SK-N-SH (cell line): ENCODE measurements around the gene AP3S2. TPM values are rescaled to one million over a fixed set of nuclear protein-coding genes. Genes with fewer than 3 reads are reported as not detected.

Source experiments
- CTCF ChIA-PET: fragments of 300-600, 350-600 bp; formaldehyde crosslinking; extraction: SDS; loops from one replicate; lab custom pipeline; 2021; lab: Yijun Ruan, JAX
- POLR2A ChIA-PET: fragments of 350-600 bp; sonication (Branson Sonifier 250); formaldehyde crosslinking; extraction: SDS; loops from one replicate; lab custom pipeline; 2020; ENCODE audit warnings: antibody characterized with exemption, inconsistent platforms; lab: Yijun Ruan, JAX
- DNase-seq: peaks from one replicate; pipeline ENCODE4 v3.0.0; 2012
- H2AFZ ChIP-seq: fragments of 200-600 bp; sonication (generic); 2 replicates; pipeline ENCODE4 v1.8.1; 2016; ENCODE audit warnings: antibody characterized with exemption, mild to moderate bottlenecking, low read depth
- H3F3A ChIP-seq: fragments of 200-600 bp; sonication (generic); replicated peaks from 2 replicates; pipeline ENCODE3; 2016; ENCODE audit warnings: antibody characterized with exemption, mild to moderate bottlenecking; ENCODE audit not compliant: insufficient read depth
- H3K27ac ChIP-seq, 2 experiments: fragments of 200-500 bp in 1 of 2; fragments of 200-600 bp in 1 of 2; sonication (Bioruptor generic) in 1 of 2; sonication (generic), shearing (Covaris generic) in 1 of 2; 2 replicates each; pipeline versions ENCODE4 v1.5.1 to v1.6.1; 2014 to 2016; ENCODE audit warnings: low read depth in 2 of 2, inconsistent platforms in 1 of 2, low read length in 1 of 2, mild to moderate bottlenecking in 1 of 2, mixed read lengths in 1 of 2
- H3K27me3 ChIP-seq: fragments of 200-600 bp; sonication (generic), shearing (Covaris generic); 2 replicates; pipeline ENCODE4 v1.6.1; 2016; ENCODE audit warnings: mixed run types; ENCODE audit not compliant: insufficient read depth
- H3K36me3 ChIP-seq, 2 experiments: fragments of 200-500 bp in 1 of 2; fragments of 200-600 bp in 1 of 2; sonication (Bioruptor generic) in 1 of 2; sonication (generic) in 1 of 2; replicated peaks in 1 of 2; 2 replicates each; pipeline versions ENCODE3 to v1.5.1; 2014 to 2016; ENCODE audit warnings: low read length in 1 of 2, mild to moderate bottlenecking in 1 of 2; ENCODE audit not compliant: insufficient read depth in 2 of 2, control insufficient read depth in 1 of 2
- H3K4me1 ChIP-seq, 2 experiments: fragments of 200-500 bp in 1 of 2; fragments of 200-600 bp in 1 of 2; sonication (Bioruptor generic) in 1 of 2; sonication (generic), shearing (Covaris generic) in 1 of 2; 2 replicates each; pipeline versions ENCODE4 v1.5.1 to v1.6.1; 2014 to 2016; ENCODE audit warnings: low read depth in 1 of 2, low read length in 1 of 2, mixed run types in 1 of 2; ENCODE audit not compliant: insufficient read depth in 2 of 2, control insufficient read depth in 1 of 2
- H3K4me2 ChIP-seq: fragments of 200-600 bp; sonication (generic), shearing (Covaris generic); 2 replicates; pipeline ENCODE4 v1.6.1; 2017; ENCODE audit warnings: mixed run types
- H3K4me3 ChIP-seq, 2 experiments: fragments of 200-500 bp in 1 of 2; fragments of 200-600 bp in 1 of 2; sonication (Bioruptor generic) in 1 of 2; sonication (generic), shearing (Covaris generic) in 1 of 2; 2 replicates each; pipeline versions ENCODE4 v1.5.1 to v1.8.1; 2014 to 2016; ENCODE audit warnings: low read depth in 2 of 2, inconsistent platforms in 1 of 2, low read length in 1 of 2, mild to moderate bottlenecking in 1 of 2, mixed read lengths in 1 of 2, moderate library complexity in 1 of 2
- H3K79me2 ChIP-seq: fragments of 200-600 bp; sonication (generic); 2 replicates; pipeline ENCODE4 v1.8.1; 2017; ENCODE audit warnings: mild to moderate bottlenecking; ENCODE audit not compliant: insufficient read depth
- H3K9ac ChIP-seq: fragments of 200-600 bp; sonication (generic); 2 replicates; pipeline ENCODE4 v1.6.1; 2017; ENCODE audit warnings: mixed run types
- H3K9me2 ChIP-seq: fragments of 200-600 bp; sonication (generic); 2 replicates; pipeline ENCODE4 v1.6.1; 2017; ENCODE audit warnings: mixed run types
- H3K9me3 ChIP-seq: fragments of 200-600 bp; sonication (generic); 2 replicates; pipeline ENCODE4 v1.6.1; 2017; ENCODE audit warnings: mixed run types, mild to moderate bottlenecking, moderate library complexity
- H4K20me1 ChIP-seq: fragments of 200-600 bp; sonication (generic); 2 replicates; pipeline ENCODE4 v1.6.1; 2017; ENCODE audit warnings: mild to moderate bottlenecking, mixed run types; ENCODE audit not compliant: insufficient read depth
- CTCF ChIP-seq: fragments of 200-600 bp; sonication (generic); IDR thresholded peaks from 2 replicates; pipeline ENCODE4 v1.6.1; 2017; ENCODE audit warnings: antibody characterized with exemption, mild to moderate bottlenecking, moderate library complexity
- ELF1 ChIP-seq: IDR thresholded peaks from 2 replicates; pipeline ENCODE4 v1.4.0; 2012
- EZH2phosphoT487 ChIP-seq: fragments of 200-600 bp; sonication (generic); IDR thresholded peaks from 2 replicates; pipeline ENCODE4 v1.6.1; 2017; ENCODE audit warnings: low read depth, mixed run types, mild to moderate bottlenecking, antibody characterized with exemption, moderate library complexity, borderline replicate concordance
- FOSL2 ChIP-seq: IDR thresholded peaks from 2 replicates; pipeline ENCODE4 v1.4.0; 2012; ENCODE audit warnings: low read depth, mild to moderate bottlenecking, moderate library complexity, borderline replicate concordance
- FOXJ3 ChIP-seq: sonication (generic); formaldehyde crosslinking; IDR thresholded peaks from 2 replicates; pipeline ENCODE4 v1.5.1; 2020; ENCODE audit warnings: mild to moderate bottlenecking, missing genetic modification reagents
- GABPA ChIP-seq: IDR thresholded peaks from 2 replicates; pipeline ENCODE4 v1.4.0; 2012; ENCODE audit warnings: low read depth, mild to moderate bottlenecking
- GATA2 ChIP-seq: sonication (generic); formaldehyde crosslinking; IDR thresholded peaks from 2 replicates; pipeline ENCODE4 v1.5.0; 2020; ENCODE audit warnings: mild to moderate bottlenecking, missing genetic modification reagents
- IRF3 ChIP-seq: fragments of 150-350 bp; IDR thresholded peaks from 2 replicates; pipeline ENCODE4 v1.6.1; 2016; ENCODE audit warnings: mild to moderate bottlenecking, low read depth, low read length
- MXI1 ChIP-seq: IDR thresholded peaks from 2 replicates; pipeline ENCODE4 v1.6.1; 2012; ENCODE audit warnings: mild to moderate bottlenecking, low read depth, low read length, improper control_type of control experiment
- NFIC ChIP-seq: IDR thresholded peaks from 2 replicates; pipeline ENCODE4 v1.4.0; 2012; ENCODE audit warnings: borderline replicate concordance
- POLR2AphosphoS5 ChIP-seq: IDR thresholded peaks from 2 replicates; pipeline ENCODE4 v1.6.1; 2012; ENCODE audit warnings: low read depth, low read length
- RCOR1 ChIP-seq: fragments of 150-350 bp; IDR thresholded peaks from 2 replicates; pipeline ENCODE4 v1.6.1; 2017; ENCODE audit warnings: antibody characterized with exemption, low read length
- SMC3 ChIP-seq: IDR thresholded peaks from 2 replicates; pipeline ENCODE4 v1.6.1; 2012; ENCODE audit warnings: low read depth, low read length, improper control_type of control experiment
- TAF1 ChIP-seq: IDR thresholded peaks from 2 replicates; pipeline ENCODE4 v1.6.1; 2012; ENCODE audit warnings: low read depth, mild to moderate bottlenecking, low read length, moderate library complexity, borderline replicate concordance
- TCF12 ChIP-seq: IDR thresholded peaks from 2 replicates; pipeline ENCODE4 v1.4.0; 2012
- USF2 ChIP-seq: fragments of 150-350 bp; IDR thresholded peaks from 2 replicates; pipeline ENCODE4 v1.6.1; 2017; ENCODE audit warnings: antibody characterized with exemption, low read length, low read depth, borderline replicate concordance
- WGBS: methylation state at CpG from one replicate; pipeline ENCODE4 v1.1.6; 2017; ENCODE audit warnings: low lambda C conversion rate; 5-methylcytosine and 5-hydroxymethylcytosine counted together
- polyA plus RNA-seq, 3 experiments: library from polyadenylated mRNA; depleted of rRNA; stranded (reverse); fragments of >200 nt; gene quantifications; 2 replicates each; pipeline ENCODE4 v1.2.3, GENCODE V29; 2012

Gene AP3S2
- polyA plus RNA-seq, 1 of the 3 experiments (the other 2 are of a cell fraction): 11.9 TPM

DNA sequence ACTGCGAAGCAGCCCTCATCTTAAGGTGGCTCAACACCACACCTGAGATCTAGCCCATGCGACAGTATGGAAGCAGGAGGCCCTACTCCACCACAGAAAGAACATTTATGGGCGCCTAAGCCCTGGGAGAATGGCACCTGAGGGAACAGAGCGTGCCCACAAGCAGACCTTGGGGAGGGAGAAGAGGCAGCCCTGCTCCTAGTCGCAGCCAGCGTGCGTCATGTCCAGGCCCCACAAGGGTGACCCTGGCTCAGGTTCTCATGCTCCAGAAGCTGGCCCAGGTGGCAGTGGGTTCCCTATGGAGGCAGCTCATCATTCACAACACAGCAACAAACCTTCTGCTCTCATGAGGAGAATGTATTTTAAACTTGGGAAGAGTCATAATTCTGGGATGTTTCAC lies 59.8 kb downstream of the AP3S2 start:
- DNase-seq: no peak
- peaks cover 11% of the 10 kb centered on the region for H3F3A ChIP-seq
- H3K4me2 ChIP-seq: no peak overlapping the region
- H3K9me3 ChIP-seq: no peaks in the 10 kb centered on the region
- H3K79me2 ChIP-seq: peaks cover 7% of the 10 kb centered on the region; the same call in 1 of the 2 replicates
- peaks cover 0 to 21% of the 10 kb centered on the region in 2 experiments; a peak in 3 of 4 replicates for H3K4me1 ChIP-seq
- no peaks in the 10 kb centered on the region for H3K9me2 ChIP-seq
- H3K4me3 ChIP-seq: no peak overlapping the region
- no peaks in the 10 kb centered on the region for H4K20me1 ChIP-seq
- WGBS: 100% methylated on average over 4 of the region's 7 CpGs
- POLR2A ChIA-PET: no interaction called here
- TF ChIP-seq RCOR1 (no peak), POLR2AphosphoS5 (no peak), FOXJ3 (CRISPR knock-in tag) (no peak), TCF12 (no peak), CTCF (no peak), FOSL2 (no peak), SMC3 (no peak), TAF1 (no peak), MXI1 (no peak), USF2 (no peak), IRF3 (no peak), EZH2phosphoT487 (no peak), ELF1 (no peak), NFIC (no peak), GABPA (no peak), GATA2 (no peak)
- TF ChIP-seq, all 33 proteins: peak for 0
- CTCF ChIA-PET: no interaction called here
- Histone ChIP-seq H2AFZ (no peak overlapping the region), H3K27ac (no peak overlapping the region), H3K36me3 (peaks cover 24 to 32% of the 10 kb centered on the region in 2 experiments), H3K27me3 (no peaks in the 10 kb centered on the region), H3K9ac (no peak overlapping the region)
